Measurements from ENCODE around the gene LRRC9. TPM values are rescaled to one million over a fixed set of nuclear protein-coding genes. Genes with fewer than 3 reads are reported as not detected.

Gene LRRC9
- polyA plus RNA-seq, 3 donors: not detected

DNA sequence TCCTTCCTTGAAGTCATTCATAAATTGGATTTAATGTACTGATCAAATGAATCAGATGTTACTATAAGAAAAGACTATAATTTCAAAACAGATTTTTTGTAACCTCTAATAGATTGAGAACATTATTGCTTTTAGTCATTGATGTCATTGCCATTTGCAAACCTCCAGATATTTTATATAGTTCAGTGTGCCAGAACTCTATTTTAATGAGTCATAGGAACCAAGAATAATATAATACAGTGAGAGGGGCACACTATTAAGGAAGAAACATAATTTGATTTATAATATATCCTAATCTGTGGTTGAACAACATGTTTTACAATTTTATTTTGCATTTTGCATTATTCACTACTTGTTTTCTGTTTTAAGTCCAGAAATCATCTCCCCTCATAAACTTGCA lies 78.0 kb downstream of the LRRC9 start:
- Histone ChIP-seq H4K20me1 (ENCODE audit: insufficient read depth, low read length) (no peaks in the 10 kb centered on the region), H3K4me2 (replicated peaks; ENCODE audit: extremely low read depth, low read length, poor library complexity, severe bottlenecking) (no peak overlapping the region), H3K9ac (ENCODE audit: insufficient read depth, low read length, poor library complexity, severe bottlenecking) (no peak overlapping the region), H3K27ac (ENCODE audit: low read depth in 1 of 2, low read length in 2 of 2) (no peak overlapping the region), H3K9me3 (replicated peaks in 1 of 2; ENCODE audit: control insufficient read depth in 1 of 2, insufficient read depth in 1 of 2, low read length in 2 of 2) (no peaks in the 10 kb centered on the region), H3K27me3 (ENCODE audit: control insufficient read depth in 2 of 2, insufficient read depth in 2 of 2, low read length in 2 of 2) (no peaks in the 10 kb centered on the region), H3K36me3 (replicated peaks in 1 of 2; ENCODE audit: control insufficient read depth in 1 of 2, insufficient read depth in 2 of 2, low read length in 2 of 2) (no peaks in the 10 kb centered on the region), H3K4me3 (replicated peaks in 1 of 3; ENCODE audit: low read depth in 2 of 3, low read length in 3 of 3) (no peak overlapping the region), H3K79me2 (ENCODE audit: insufficient read depth, low read length) (no peaks in the 10 kb centered on the region), H3K4me1 (ENCODE audit: control insufficient read depth in 1 of 2, insufficient read depth in 2 of 2, low read length in 2 of 2) (no peaks in the 10 kb centered on the region), H2AFZ (ENCODE audit: insufficient read depth, low read depth, low read length, poor library complexity, severe bottlenecking) (no peak overlapping the region)
- Mint-ChIP-seq H3K4me3 (no peak overlapping the region), H3K27me3 (ENCODE audit: low read depth in 3 of 3) (peaks cover 0 to 2% (median 0%) of the 10 kb centered on the region in 3 donors), H3K4me1 (no peaks in the 10 kb centered on the region), H3K36me3 (no peaks in the 10 kb centered on the region), H3K27ac (no peak overlapping the region), H3K9me3 (peaks cover 0 to 3% (median under 1%) of the 10 kb centered on the region in 7 donors)
- no peak for DNase-seq
- intact Hi-C loops (cut with micrococcal nuclease): no loop called here
- TF ChIP-seq, protein P1, sequence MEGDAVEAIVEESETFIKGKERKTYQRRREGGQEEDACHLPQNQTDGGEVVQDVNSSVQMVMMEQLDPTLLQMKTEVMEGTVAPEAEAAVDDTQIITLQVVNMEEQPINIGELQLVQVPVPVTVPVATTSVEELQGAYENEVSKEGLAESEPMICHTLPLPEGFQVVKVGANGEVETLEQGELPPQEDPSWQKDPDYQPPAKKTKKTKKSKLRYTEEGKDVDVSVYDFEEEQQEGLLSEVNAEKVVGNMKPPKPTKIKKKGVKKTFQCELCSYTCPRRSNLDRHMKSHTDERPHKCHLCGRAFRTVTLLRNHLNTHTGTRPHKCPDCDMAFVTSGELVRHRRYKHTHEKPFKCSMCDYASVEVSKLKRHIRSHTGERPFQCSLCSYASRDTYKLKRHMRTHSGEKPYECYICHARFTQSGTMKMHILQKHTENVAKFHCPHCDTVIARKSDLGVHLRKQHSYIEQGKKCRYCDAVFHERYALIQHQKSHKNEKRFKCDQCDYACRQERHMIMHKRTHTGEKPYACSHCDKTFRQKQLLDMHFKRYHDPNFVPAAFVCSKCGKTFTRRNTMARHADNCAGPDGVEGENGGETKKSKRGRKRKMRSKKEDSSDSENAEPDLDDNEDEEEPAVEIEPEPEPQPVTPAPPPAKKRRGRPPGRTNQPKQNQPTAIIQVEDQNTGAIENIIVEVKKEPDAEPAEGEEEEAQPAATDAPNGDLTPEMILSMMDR (IDR thresholded peaks at IDR 0.05): no peak

DNA sequence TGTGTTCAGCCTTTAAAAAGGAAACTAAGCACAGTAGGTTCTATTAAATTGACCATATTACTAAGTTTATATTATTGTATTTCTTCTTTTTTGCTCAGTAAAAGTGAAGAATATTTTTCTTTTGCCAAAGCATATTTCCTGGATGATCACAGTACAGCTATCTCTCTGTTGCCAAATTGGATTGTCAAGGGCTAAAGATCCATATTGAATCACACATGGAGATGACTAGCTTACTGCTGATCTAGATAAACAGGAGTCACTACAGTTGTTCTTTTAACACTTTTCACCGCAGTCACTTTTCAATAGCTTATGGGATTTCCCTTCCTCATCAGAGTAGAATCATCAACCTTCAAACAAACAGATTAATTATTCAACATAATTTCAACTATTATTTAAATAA lies 78.6 kb downstream of the LRRC9 start:
- Histone ChIP-seq H3K27me3 (ENCODE audit: control insufficient read depth in 2 of 2, insufficient read depth in 2 of 2, low read length in 2 of 2) (no peaks in the 10 kb centered on the region), H3K9ac (ENCODE audit: insufficient read depth, low read length, poor library complexity, severe bottlenecking) (no peak overlapping the region), H3K27ac (ENCODE audit: low read depth in 1 of 2, low read length in 2 of 2) (no peak overlapping the region), H3K4me3 (replicated peaks in 1 of 3; ENCODE audit: low read depth in 2 of 3, low read length in 3 of 3) (no peak overlapping the region), H3K36me3 (replicated peaks in 1 of 2; ENCODE audit: control insufficient read depth in 1 of 2, insufficient read depth in 2 of 2, low read length in 2 of 2) (no peaks in the 10 kb centered on the region), H2AFZ (ENCODE audit: insufficient read depth, low read depth, low read length, poor library complexity, severe bottlenecking) (no peak overlapping the region), H3K4me2 (replicated peaks; ENCODE audit: extremely low read depth, low read length, poor library complexity, severe bottlenecking) (no peak overlapping the region), H3K9me3 (replicated peaks in 1 of 2; ENCODE audit: control insufficient read depth in 1 of 2, insufficient read depth in 1 of 2, low read length in 2 of 2) (no peaks in the 10 kb centered on the region), H3K4me1 (ENCODE audit: control insufficient read depth in 1 of 2, insufficient read depth in 2 of 2, low read length in 2 of 2) (no peaks in the 10 kb centered on the region), H4K20me1 (ENCODE audit: insufficient read depth, low read length) (no peaks in the 10 kb centered on the region), H3K79me2 (ENCODE audit: insufficient read depth, low read length) (no peaks in the 10 kb centered on the region)
- intact Hi-C loops (cut with micrococcal nuclease): no loop called here
- H3K36me3 Mint-ChIP-seq: no peaks in the 10 kb centered on the region
- H3K9me3 Mint-ChIP-seq: peaks cover 0 to 2% (median 0%) of the 10 kb centered on the region in 7 donors
- peaks cover 0 to 2% (median 0%) of the 10 kb centered on the region in 3 donors for H3K27me3 Mint-ChIP-seq (ENCODE audit: low read depth in 3 of 3)
- TF ChIP-seq, protein P1 (IDR thresholded peaks at IDR 0.05): no peak
- WGBS (ENCODE audit: insufficient coverage): no CpG with 5 or more reads among the region's 1 CpG
- no peak overlapping the region for H3K27ac Mint-ChIP-seq
- no peak for DNase-seq
- H3K4me3 Mint-ChIP-seq: no peak overlapping the region
- H3K4me1 Mint-ChIP-seq: no peaks in the 10 kb centered on the region

Data from CD14-positive monocyte (primary cell).